NT2/D1 (cell line): Measurements from ENCODE around the gene VAT1.

Experiments used
- DNase-seq: peaks from one replicate; pipeline ENCODE4 v3.0.0-alpha.2; 2011; ENCODE audit warnings: low read depth, low spot score
- H3K27me3 ChIP-seq: 2 replicates; pipeline ENCODE4 v1.6.0; 2011; ENCODE audit warnings: mild to moderate bottlenecking; ENCODE audit not compliant: insufficient read length, insufficient read depth
- H3K36me3 ChIP-seq: 2 replicates; pipeline ENCODE4 v1.6.1; 2011; ENCODE audit warnings: mild to moderate bottlenecking, low read length, mixed read lengths; ENCODE audit not compliant: insufficient read depth, insufficient read length
- H3K4me1 ChIP-seq: 2 replicates; pipeline ENCODE4 v1.5.1; 2011; ENCODE audit not compliant: insufficient read depth, insufficient read length
- H3K4me3 ChIP-seq: 2 replicates; pipeline ENCODE4 v1.5.1; 2011; ENCODE audit warnings: low read depth; ENCODE audit not compliant: insufficient read length
- H3K9ac ChIP-seq: 2 replicates; pipeline ENCODE4 v1.6.0; 2011; ENCODE audit warnings: low read depth; ENCODE audit not compliant: insufficient read length
- H3K9me3 ChIP-seq: 2 replicates; pipeline ENCODE4 v1.5.1; 2011; ENCODE audit warnings: mild to moderate bottlenecking, low read length; ENCODE audit not compliant: insufficient read depth
- SUZ12 ChIP-seq: IDR thresholded peaks from 2 replicates; pipeline ENCODE4 v1.6.1; 2011; ENCODE audit not compliant: insufficient read length, insufficient read depth; ENCODE audit errors: extremely low read depth
- YY1 ChIP-seq: IDR thresholded peaks from 2 replicates; pipeline ENCODE4 v1.6.1; 2011; ENCODE audit not compliant: insufficient read length, insufficient read depth
- ZNF274 ChIP-seq: IDR thresholded peaks from 2 replicates; pipeline ENCODE4 v1.6.1; 2011; ENCODE audit warnings: mild to moderate bottlenecking, low read depth, low read length

Gene VAT1

DNA sequence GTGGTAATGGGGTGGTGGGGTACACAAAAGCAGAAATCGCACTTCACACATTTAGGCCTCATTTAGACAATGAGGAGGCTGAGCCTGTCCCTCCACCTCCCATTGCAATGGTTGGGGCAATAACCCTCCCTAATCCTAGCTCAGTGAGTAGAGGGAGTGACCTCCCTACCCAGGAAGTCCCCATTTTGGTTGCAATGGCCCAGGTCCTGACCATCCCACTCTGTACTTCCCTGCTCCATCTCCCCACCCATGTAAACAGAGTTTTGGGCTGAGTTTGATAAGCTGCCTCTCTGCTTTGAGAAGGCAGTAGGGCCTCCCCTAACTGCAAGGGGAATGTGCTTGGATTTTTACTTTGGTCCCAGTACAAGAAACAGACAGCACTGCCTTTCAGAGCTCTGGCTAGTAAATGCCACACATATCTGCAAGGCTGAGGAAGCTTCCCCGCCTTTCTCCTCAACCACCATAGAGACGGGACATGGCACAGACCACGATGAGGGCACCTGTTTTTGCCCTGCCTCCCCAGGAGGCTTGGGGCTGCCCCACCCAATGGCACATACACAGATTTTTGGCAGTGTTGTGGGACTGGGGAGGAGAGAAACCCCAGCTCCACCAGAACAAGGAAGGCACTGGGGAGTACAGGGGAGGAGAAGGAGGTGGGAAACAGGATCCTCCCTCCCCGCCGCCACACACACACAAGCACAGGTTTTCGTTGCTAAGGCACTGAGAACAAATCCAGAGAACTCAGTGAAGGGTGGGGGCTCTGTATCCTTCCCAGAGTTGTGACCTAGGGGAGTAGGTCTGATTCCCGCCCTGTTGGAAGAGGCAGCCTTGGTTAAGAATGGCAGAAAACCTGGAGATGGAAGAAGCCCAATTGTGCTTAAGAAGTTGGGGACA is 7.3 kb downstream of the VAT1 start:
- H3K36me3 ChIP-seq = peaks cover 59% of the 10 kb centered on the region
- TF ChIP-seq YY1 (no peak), ZNF274 (no peak), SUZ12 (no peak)

DNA sequence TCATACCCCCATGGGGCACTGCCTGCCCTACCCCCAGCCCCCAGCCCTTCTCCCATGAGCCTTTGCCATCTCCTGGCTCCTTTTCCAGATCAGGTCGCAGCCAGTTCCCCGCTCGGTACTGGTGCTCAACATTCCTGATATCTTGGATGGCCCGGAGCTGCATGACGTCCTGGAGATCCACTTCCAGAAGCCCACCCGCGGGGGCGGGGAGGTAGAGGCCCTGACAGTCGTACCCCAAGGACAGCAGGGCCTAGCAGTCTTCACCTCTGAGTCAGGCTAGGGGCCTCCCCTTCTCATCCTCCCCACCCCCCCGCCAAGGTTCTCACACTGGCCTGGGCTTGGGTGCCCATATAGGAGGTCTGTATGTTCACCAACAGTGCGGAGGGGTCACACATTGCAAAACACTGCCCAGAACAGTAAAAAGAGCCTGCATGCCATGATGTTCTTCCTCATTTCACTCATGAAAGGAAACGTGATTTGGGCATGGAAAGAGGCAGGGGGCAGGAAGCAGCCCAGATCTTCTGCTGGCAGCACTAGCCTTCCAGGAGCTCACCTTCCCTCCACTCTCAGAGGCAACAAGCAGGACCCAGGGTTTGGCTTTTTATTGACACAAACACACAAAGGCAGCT is 8.1 kb downstream of the VAT1 start:
- H3K27me3 ChIP-seq = no peaks in the 10 kb centered on the region
- H3K4me1 ChIP-seq = peaks cover 28% of the 10 kb centered on the region
- no peak overlapping the region for H3K9ac ChIP-seq
- TF ChIP-seq YY1 (no peak), SUZ12 (no peak), ZNF274 (no peak)
- DNase-seq = no peak
- H3K9me3 ChIP-seq = no peaks in the 10 kb centered on the region
- no peak overlapping the region for H3K4me3 ChIP-seq
- H3K36me3 ChIP-seq = peaks cover 53% of the 10 kb centered on the region

More for the DNA sequence above, 7.3 kb downstream of the VAT1 start:
- no peak for DNase-seq
- Histone ChIP-seq H3K4me1 (peaks cover 34% of the 10 kb centered on the region), H3K27me3 (no peaks in the 10 kb centered on the region), H3K9me3 (no peaks in the 10 kb centered on the region), H3K4me3 (no peak overlapping the region), H3K9ac (no peak overlapping the region)

DNA sequence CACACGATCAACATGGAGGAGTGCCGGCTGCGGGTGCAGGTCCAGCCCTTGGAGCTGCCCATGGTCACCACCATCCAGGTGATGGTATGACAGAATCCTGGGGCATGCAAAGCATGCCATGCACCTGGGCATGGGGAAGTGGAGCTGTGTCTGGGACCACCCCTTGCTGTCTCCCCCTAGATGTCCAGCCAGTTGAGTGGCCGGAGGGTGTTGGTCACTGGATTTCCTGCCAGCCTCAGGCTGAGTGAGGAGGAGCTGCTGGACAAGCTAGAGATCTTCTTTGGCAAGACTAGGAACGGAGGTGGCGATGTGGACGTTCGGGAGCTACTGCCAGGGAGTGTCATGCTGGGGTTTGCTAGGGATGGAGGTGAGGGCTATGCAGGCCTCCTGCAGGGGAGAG is 8.9 kb downstream of the VAT1 start:
- no peak overlapping the region for H3K9ac ChIP-seq
- H3K27me3 ChIP-seq = no peaks in the 10 kb centered on the region
- no peak overlapping the region for H3K4me3 ChIP-seq
- peaks cover 24% of the 10 kb centered on the region for H3K4me1 ChIP-seq
- peaks cover 50% of the 10 kb centered on the region for H3K36me3 ChIP-seq
- no peaks in the 10 kb centered on the region for H3K9me3 ChIP-seq
- no peak for DNase-seq
- TF ChIP-seq SUZ12 = no peak
- TF ChIP-seq ZNF274 = no peak

DNA sequence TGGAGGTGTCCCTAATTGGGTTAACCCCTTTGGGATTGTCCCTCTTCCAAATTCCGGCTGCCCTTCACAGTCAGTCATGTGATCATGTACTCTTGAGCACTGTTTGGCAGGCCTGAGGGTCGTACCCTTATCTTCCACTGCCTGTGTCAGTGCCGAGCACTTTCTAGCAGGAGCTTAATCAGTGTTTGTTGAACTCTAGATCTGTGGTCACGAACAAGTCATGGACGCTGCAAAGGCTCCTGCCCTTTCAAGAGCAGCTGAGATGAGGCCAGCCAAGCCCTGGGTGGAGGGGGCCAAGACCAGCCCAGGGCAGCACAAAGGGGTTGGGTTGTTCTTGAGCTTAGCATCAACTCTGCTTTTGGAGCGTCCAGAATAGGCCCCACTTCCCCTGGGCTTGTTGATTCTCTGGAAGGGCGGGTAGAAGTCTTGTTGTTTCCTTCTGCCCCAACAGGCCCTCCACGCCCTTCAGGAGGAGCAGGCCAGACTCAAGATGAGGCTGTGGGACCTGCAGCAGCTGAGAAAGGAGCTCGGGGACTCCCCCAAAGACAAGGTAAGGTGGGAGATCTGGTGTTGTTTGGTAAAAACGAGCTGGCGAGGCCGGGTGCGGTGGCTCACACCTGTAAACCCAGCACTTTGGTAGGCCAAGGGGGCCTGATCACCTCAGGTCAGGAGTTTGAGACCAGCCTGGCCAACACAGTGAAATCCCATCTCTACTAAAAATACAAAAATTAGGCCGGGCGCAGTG is 10.3 kb downstream of the VAT1 start:
- peaks cover 20% of the 10 kb centered on the region for H3K4me1 ChIP-seq
- TF ChIP-seq SUZ12 (no peak), ZNF274 (no peak), YY1 (no peak)
- peak overlapping the region; percentile 3 for H3K4me3 ChIP-seq
- no peak for DNase-seq
- H3K9ac ChIP-seq = peak overlapping the region; percentile 7
- no peaks in the 10 kb centered on the region for H3K9me3 ChIP-seq
- H3K36me3 ChIP-seq = peaks cover 41% of the 10 kb centered on the region
- no peaks in the 10 kb centered on the region for H3K27me3 ChIP-seq

DNA sequence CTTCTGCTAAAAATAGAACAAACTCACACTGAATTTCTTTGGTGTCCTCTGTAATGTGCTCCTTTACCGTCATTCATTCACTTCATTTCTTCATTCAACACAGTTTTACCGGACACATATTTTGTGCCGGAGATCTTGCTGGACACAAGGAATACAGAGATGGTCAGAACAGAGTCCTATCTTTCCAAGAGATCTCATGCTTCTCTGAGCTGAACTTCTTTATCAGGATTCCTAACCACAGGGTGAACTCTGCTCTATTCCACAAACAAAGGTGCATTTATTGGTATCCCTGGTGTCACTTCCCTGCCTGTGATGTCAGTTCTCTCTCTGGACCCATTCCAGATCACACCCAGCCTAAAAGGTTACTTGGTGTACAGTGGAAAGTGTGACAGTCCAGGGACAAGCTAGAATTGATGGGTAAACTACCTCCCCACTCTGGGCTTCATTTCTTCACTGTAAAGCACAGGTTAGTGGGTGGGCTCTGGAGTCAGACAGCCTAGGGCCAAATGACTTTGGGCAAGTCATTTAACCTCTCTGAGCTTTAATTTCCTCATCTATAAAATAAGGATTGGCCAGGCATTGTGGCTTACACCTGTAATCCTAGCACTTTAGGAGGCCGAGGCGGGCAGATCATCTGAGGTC is 11.4 kb downstream of the VAT1 start:
- H3K9ac ChIP-seq = no peak overlapping the region
- H3K27me3 ChIP-seq = no peaks in the 10 kb centered on the region
- peaks cover 34% of the 10 kb centered on the region for H3K36me3 ChIP-seq
- no peak for DNase-seq
- H3K9me3 ChIP-seq = no peaks in the 10 kb centered on the region
- TF ChIP-seq SUZ12 (no peak), ZNF274 (no peak), YY1 (no peak)
- peaks cover 22% of the 10 kb centered on the region for H3K4me1 ChIP-seq
- no peak overlapping the region for H3K4me3 ChIP-seq

DNA sequence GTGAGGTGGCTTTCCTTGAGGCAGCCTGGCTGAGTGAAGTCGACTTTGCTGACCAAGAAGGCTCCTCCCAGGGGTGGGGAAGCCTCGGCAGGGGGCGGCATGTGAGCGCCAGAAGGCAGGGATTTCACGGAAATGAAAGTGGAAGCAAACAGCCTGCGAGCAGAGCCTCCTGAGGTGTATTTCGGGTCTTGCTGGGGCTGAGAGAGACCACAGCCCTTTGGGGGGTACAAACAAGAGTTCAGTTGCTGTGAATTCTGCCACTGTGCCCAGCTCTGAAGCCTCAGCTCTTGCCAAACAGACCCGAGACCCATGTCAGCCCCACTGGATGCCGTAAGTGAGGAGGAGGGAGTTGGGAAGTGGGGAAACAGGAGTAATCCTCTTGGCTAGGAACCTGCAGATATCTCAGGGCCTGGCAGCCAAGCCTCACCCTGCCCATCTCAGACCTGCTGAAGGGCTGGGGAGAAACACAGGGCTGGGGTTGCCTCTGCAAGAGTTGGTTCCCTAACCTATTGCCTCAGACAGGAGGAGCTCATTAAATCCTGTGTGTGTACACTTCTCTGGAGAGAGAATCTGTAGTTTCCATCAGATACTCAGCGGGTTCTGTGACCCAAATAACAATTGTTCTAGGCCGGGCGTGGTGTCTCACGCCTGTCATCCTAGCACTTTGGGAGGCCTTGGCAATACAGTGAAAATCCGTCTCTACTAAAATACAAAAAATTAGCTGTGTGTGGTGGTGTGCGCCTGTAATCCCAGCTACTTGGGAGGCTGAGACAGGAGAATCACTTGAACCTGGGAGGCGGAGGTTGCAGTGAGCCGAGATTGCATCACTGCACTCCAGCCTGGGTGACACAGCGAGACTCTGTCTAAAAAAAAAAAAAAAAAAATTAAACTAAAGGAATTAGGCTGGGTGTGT is 15.3 kb downstream of the VAT1 start, which contains the start of gene IFI35:
TSS of gene IFI35 (plus strand) at position 146 of the 913 bp plus-strand sequence. CDS start at position 310, 164 bp downstream.
- peaks cover 8% of the 10 kb centered on the region for H3K4me1 ChIP-seq
- no peak for DNase-seq

More for the DNA sequence above, 15.3 kb downstream of the VAT1 start, which contains the start of gene IFI35:
- H3K4me3 ChIP-seq = no peak within 1 kb of the TSS
- H3K9me3 ChIP-seq = no peaks in the 10 kb centered on the region
- peaks cover 42% of the 10 kb centered on the region for H3K36me3 ChIP-seq
- TF ChIP-seq ZNF274 = no peak
- no peak for TF ChIP-seq SUZ12
- TF ChIP-seq YY1 = no peak
- H3K27me3 ChIP-seq = no peaks in the 10 kb centered on the region
- H3K9ac ChIP-seq = peak within 1 kb of the TSS; percentile 77
